ENCODE data around the gene MAP1LC3B. TPM values are rescaled to one million over a fixed set of nuclear protein-coding genes. Genes with fewer than 3 reads are reported as not detected.

The MAP1LC3B gene
- total and polyA plus RNA-seq, 12 donors = 47.0 to 161 (median 125) TPM

GRCh38 chr16:87390641-87391323, 1.4 kb upstream of the MAP1LC3B start:
- intact Hi-C loops (cut with DNase I) = loop anchor here in 6 of 10 donors (5.0 to 10.0 kb wide), 6 partner anchors 68 to 374 kb away; partner anchors contain the start of genes C16orf95 (in 3 of the 6) and KLHDC4 (in 2 of the 6)
- no peaks in the 10 kb centered on the region for H3K27me3 ChIP-seq
- H3K9me3 ChIP-seq = no peaks in the 10 kb centered on the region
- WGBS, 2 donors = 97 to 98% methylated on average over 24 of the region's 24 CpGs
- DNase-seq = no peak
- no peak for ATAC-seq
- peak overlapping the region in 9 of 10 donors; percentile 55 to 85 (median 75) for H3K4me3 ChIP-seq
- H3K36me3 ChIP-seq = peaks cover 0 to 8% (median 0%) of the 10 kb centered on the region in 9 donors
- TF ChIP-seq, protein P1, sequence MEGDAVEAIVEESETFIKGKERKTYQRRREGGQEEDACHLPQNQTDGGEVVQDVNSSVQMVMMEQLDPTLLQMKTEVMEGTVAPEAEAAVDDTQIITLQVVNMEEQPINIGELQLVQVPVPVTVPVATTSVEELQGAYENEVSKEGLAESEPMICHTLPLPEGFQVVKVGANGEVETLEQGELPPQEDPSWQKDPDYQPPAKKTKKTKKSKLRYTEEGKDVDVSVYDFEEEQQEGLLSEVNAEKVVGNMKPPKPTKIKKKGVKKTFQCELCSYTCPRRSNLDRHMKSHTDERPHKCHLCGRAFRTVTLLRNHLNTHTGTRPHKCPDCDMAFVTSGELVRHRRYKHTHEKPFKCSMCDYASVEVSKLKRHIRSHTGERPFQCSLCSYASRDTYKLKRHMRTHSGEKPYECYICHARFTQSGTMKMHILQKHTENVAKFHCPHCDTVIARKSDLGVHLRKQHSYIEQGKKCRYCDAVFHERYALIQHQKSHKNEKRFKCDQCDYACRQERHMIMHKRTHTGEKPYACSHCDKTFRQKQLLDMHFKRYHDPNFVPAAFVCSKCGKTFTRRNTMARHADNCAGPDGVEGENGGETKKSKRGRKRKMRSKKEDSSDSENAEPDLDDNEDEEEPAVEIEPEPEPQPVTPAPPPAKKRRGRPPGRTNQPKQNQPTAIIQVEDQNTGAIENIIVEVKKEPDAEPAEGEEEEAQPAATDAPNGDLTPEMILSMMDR (IDR thresholded peaks at IDR 0.05) = no peak
- peak overlapping the region; percentile 97 to 100 (median 99) for H3K27ac ChIP-seq
- H3K4me1 ChIP-seq = peaks cover 17 to 64% (median 57%) of the 10 kb centered on the region in 9 donors

GRCh38 chr16:87391324-87391949, 699 bp upstream of the MAP1LC3B start:
- Histone ChIP-seq H3K4me1 (peaks cover 17 to 64% (median 57%) of the 10 kb centered on the region in 9 donors), H3K27me3 (no peaks in the 10 kb centered on the region), H3K27ac (peak overlapping the region; percentile 97 to 100 (median 99)), H3K36me3 (peaks cover 0 to 9% (median 0%) of the 10 kb centered on the region in 9 donors), H3K9me3 (no peaks in the 10 kb centered on the region), H3K4me3 (peak overlapping the region; percentile 55 to 85 (median 74))
- 7 to 8% methylated on average over 44 of the region's 44 CpGs for WGBS, 2 donors
- TF ChIP-seq, protein P1 (IDR thresholded peaks at IDR 0.05) = no peak
- intact Hi-C loops (cut with DNase I) = loop anchor here in 6 of 10 donors (5.0 to 10.0 kb wide), 6 partner anchors 69 to 373 kb away; partner anchors contain the start of genes C16orf95 (in 3 of the 6) and KLHDC4 (in 2 of the 6)
- DNase-seq = peak; percentile 58 to 75
- ATAC-seq = peak; percentile 18 to 66 (median 30)

- peak overlapping the region; percentile 55 to 85 (median 74) for H3K4me3 ChIP-seq
- peaks cover 10 to 64% (median 44%) of the 10 kb centered on the region in 9 donors for H3K4me1 ChIP-seq
- TF ChIP-seq, protein P1 (IDR thresholded peaks at IDR 0.05) = peak; percentile 13 to 66 (median 37)
- DNase-seq (peak in 1 of 2 donors; percentile 46), ATAC-seq (peak in 1 of 8 donors; percentile 4)
- 1 to 2% methylated on average over 53 of the region's 53 CpGs for WGBS, 2 donors
- peaks cover 0 to 9% (median 0%) of the 10 kb centered on the region in 9 donors for H3K36me3 ChIP-seq
- H3K9me3 ChIP-seq = no peaks in the 10 kb centered on the region
- intact Hi-C loops (cut with DNase I) = loop anchor here in 8 of 10 donors (2.0 to 10.0 kb wide), 7 partner anchors 71 to 372 kb away; partner anchors contain the start of genes C16orf95 (in 5 of the 8) and KLHDC4 (in 2 of the 8)
- H3K27ac ChIP-seq = peak overlapping the region; percentile 97 to 100 (median 99)
- no peaks in the 10 kb centered on the region for H3K27me3 ChIP-seq
Measured at GRCh38 chr16:87392821-87393679, 914 bp downstream of the MAP1LC3B start.
